H9 (cell line): ENCODE results near the gene PRPH2. TPM values are rescaled to one million over a fixed set of nuclear protein-coding genes. Genes with fewer than 3 reads are reported as not detected.

Experiments used
- DNase-seq: peaks from one replicate; pipeline ENCODE4 v3.0.0-alpha.2; 2017
- H2AFZ ChIP-seq: one replicate; pipeline ENCODE4 v1.6.1; 2013; ENCODE audit warnings: mild to moderate bottlenecking, low read length, control low read depth, moderate library complexity
- H2AK5ac ChIP-seq: 2 replicates; pipeline ENCODE4 v1.6.1; 2013; ENCODE audit warnings: low read length, control low read depth, mixed read lengths; ENCODE audit not compliant: insufficient read length
- H2BK120ac ChIP-seq: one replicate; pipeline ENCODE4 v1.6.1; 2013; ENCODE audit warnings: low read depth, mild to moderate bottlenecking, low read length, control low read depth, inconsistent platforms; ENCODE audit not compliant: poor library complexity, severe bottlenecking
- H2BK12ac ChIP-seq: 2 replicates; pipeline ENCODE4 v1.6.1; 2013; ENCODE audit warnings: low read length, control low read depth, mixed read lengths, low read depth; ENCODE audit not compliant: insufficient read length
- H2BK15ac ChIP-seq: 2 replicates; pipeline ENCODE4 v1.6.1; 2013; ENCODE audit warnings: low read depth, low read length, control low read depth
- H2BK20ac ChIP-seq: one replicate; pipeline ENCODE4 v1.6.1; 2013; ENCODE audit warnings: low read depth, mild to moderate bottlenecking, low read length, control low read depth, inconsistent platforms; ENCODE audit not compliant: poor library complexity, severe bottlenecking
- H2BK5ac ChIP-seq: 2 replicates; pipeline ENCODE4 v1.6.1; 2013; ENCODE audit warnings: low read length, control low read depth, mixed read lengths; ENCODE audit not compliant: insufficient read length
- H3K14ac ChIP-seq: 2 replicates; pipeline ENCODE4 v1.6.1; 2013; ENCODE audit warnings: low read length, control low read depth; ENCODE audit not compliant: insufficient read depth
- H3K18ac ChIP-seq: 2 replicates; pipeline ENCODE4 v1.6.1; 2013; ENCODE audit warnings: low read depth, mild to moderate bottlenecking, mixed read lengths, low read length, control low read depth; ENCODE audit not compliant: insufficient read length
- H3K23ac ChIP-seq: 2 replicates; pipeline ENCODE4 v1.6.1; 2013; ENCODE audit warnings: low read length, control low read depth, mixed read lengths, low read depth; ENCODE audit not compliant: insufficient read length
- H3K23me2 ChIP-seq: 2 replicates; pipeline ENCODE4 v1.6.1; 2013; ENCODE audit warnings: low read depth, mild to moderate bottlenecking, mixed read lengths, low read length, control low read depth; ENCODE audit not compliant: insufficient read length, poor library complexity, severe bottlenecking
- H3K27ac ChIP-seq: 2 replicates; pipeline ENCODE4 v1.5.1; 2013; ENCODE audit warnings: low read length, control low read depth, mixed read lengths, low read depth; ENCODE audit not compliant: insufficient read length
- H3K27me3 ChIP-seq: 2 replicates; pipeline ENCODE4 v1.6.1; 2013; ENCODE audit warnings: low read length, control low read depth, inconsistent platforms; ENCODE audit not compliant: insufficient read depth
- H3K4ac ChIP-seq: 2 replicates; pipeline ENCODE4 v1.6.1; 2013; ENCODE audit warnings: low read depth, mild to moderate bottlenecking, control low read depth, inconsistent platforms, low read length, moderate library complexity
- H3K4me1 ChIP-seq: 2 replicates; pipeline ENCODE4 v1.6.1; 2013; ENCODE audit warnings: low read length, control low read depth, inconsistent platforms; ENCODE audit not compliant: insufficient read depth
- H3K4me2 ChIP-seq: 2 replicates; pipeline ENCODE4 v1.6.1; 2013; ENCODE audit warnings: low read length, control low read depth, mixed read lengths; ENCODE audit not compliant: insufficient read length, insufficient read depth
- H3K56ac ChIP-seq: 2 replicates; pipeline ENCODE4 v1.6.1; 2013; ENCODE audit warnings: low read depth, mild to moderate bottlenecking, mixed read lengths, low read length, control low read depth; ENCODE audit not compliant: insufficient read length
- H3K79me1 ChIP-seq: 2 replicates; pipeline ENCODE4 v1.6.1; 2013; ENCODE audit warnings: low read depth, mild to moderate bottlenecking, moderate library complexity, low read length, control low read depth, inconsistent platforms; ENCODE audit not compliant: insufficient read depth, poor library complexity, severe bottlenecking
- H3K79me2 ChIP-seq: 2 replicates; pipeline ENCODE4 v1.6.1; 2013; ENCODE audit warnings: low read length, control low read depth, inconsistent platforms; ENCODE audit not compliant: insufficient read depth
- H3K9ac ChIP-seq: 2 replicates; pipeline ENCODE4 v1.6.1; 2013; ENCODE audit warnings: low read length, control low read depth, mixed read lengths; ENCODE audit not compliant: insufficient read length; ENCODE audit errors: extremely low read depth
- H3K9me3 ChIP-seq: one replicate; pipeline ENCODE4 v1.6.1; 2013; ENCODE audit warnings: low read depth, low read length, inconsistent platforms; ENCODE audit not compliant: control insufficient read depth
- H3T11ph ChIP-seq: one replicate; pipeline ENCODE4 v1.6.1; 2013; ENCODE audit warnings: mild to moderate bottlenecking, low read length, control low read depth, inconsistent platforms
- H4K20me1 ChIP-seq: one replicate; pipeline ENCODE4 v1.6.1; 2013; ENCODE audit not compliant: control insufficient read depth, insufficient read length, insufficient read depth
- H4K5ac ChIP-seq: 2 replicates; pipeline ENCODE4 v1.6.1; 2013; ENCODE audit warnings: low read depth, mild to moderate bottlenecking, mixed read lengths, low read length, control low read depth; ENCODE audit not compliant: insufficient read length
- H4K8ac ChIP-seq: replicated peaks from 2 replicates; pipeline ENCODE4 v1.6.1; 2013; ENCODE audit warnings: low read length, control low read depth, mixed read lengths, low read depth; ENCODE audit not compliant: insufficient read length
- H4K91ac ChIP-seq: 2 replicates; pipeline ENCODE4 v1.6.1; 2013; ENCODE audit warnings: low read depth, mild to moderate bottlenecking, moderate library complexity, mixed read lengths, low read length, control low read depth; ENCODE audit not compliant: insufficient read length
- H3K27ac Mint-ChIP-seq, 3 experiments: 2 replicates in 2 of 3; 3 replicates in 1 of 3; pipeline ENCODE4 v1.8.0; 2020 to 2021; ENCODE audit warnings: mixed read lengths in 3 of 3, mild to moderate bottlenecking in 1 of 3, moderate library complexity in 1 of 3
- H3K27me3 Mint-ChIP-seq: 2 replicates; pipeline ENCODE4 v1.8.0; 2021; ENCODE audit warnings: low read depth, mild to moderate bottlenecking, moderate library complexity, mixed read lengths
- H3K36me3 Mint-ChIP-seq, 3 experiments: 2 replicates in 2 of 3; 3 replicates in 1 of 3; pipeline ENCODE4 v1.8.0; 2020 to 2021; ENCODE audit warnings: low read depth in 3 of 3, mixed read lengths in 3 of 3; ENCODE audit not compliant: insufficient read depth in 1 of 3
- H3K4me1 Mint-ChIP-seq, 2 experiments: 2 replicates each; pipeline ENCODE4 v1.8.0; 2020; ENCODE audit warnings: mixed read lengths in 2 of 2
- H3K4me3 Mint-ChIP-seq, 2 experiments: 2 replicates in 1 of 2; 3 replicates in 1 of 2; pipeline ENCODE4 v1.8.0; 2020 to 2021; ENCODE audit warnings: mild to moderate bottlenecking in 2 of 2, mixed read lengths in 2 of 2, moderate library complexity in 1 of 2
- H3K9me3 Mint-ChIP-seq, 2 experiments: 2 replicates in 1 of 2; 3 replicates in 1 of 2; pipeline ENCODE4 v1.8.0; 2020; ENCODE audit warnings: mild to moderate bottlenecking in 2 of 2, mixed read lengths in 2 of 2, moderate library complexity in 1 of 2
- CTCF ChIP-seq: fragments of 200-600 bp; sonication (generic); conservative IDR thresholded peaks from 3 replicates; pipeline ENCODE4 v1.8.0; 2021; ENCODE audit warnings: antibody characterized with exemption, mild to moderate bottlenecking
- WGBS: extraction: QIAGEN DNeasy Blood & Tissue Kit; methylation state at CpG from one replicate; pipeline ENCODE4 v1.1.7; 2013; ENCODE audit warnings: missing lambda C conversion rate, low lambda C conversion rate, mixed read lengths; ENCODE audit not compliant: insufficient read length; ENCODE audit errors: extremely low coverage; 5-methylcytosine and 5-hydroxymethylcytosine counted together
- total RNA-seq: library from RNA; stranded (reverse); gene quantifications from 2 replicates; pipeline ENCODE4 v1.2.1, GENCODE V29; 2021

Gene PRPH2
- total RNA-seq, 1 experiment from 2014 or later = 0.31 TPM

- no peak overlapping the region for H3T11ph ChIP-seq
- H3K14ac ChIP-seq = no peak overlapping the region
- H4K20me1 ChIP-seq = no peaks in the 10 kb centered on the region
- H3K79me1 ChIP-seq = no peaks in the 10 kb centered on the region
- H2BK120ac ChIP-seq = no peak overlapping the region
- H2BK20ac ChIP-seq = no peak overlapping the region
- H3K4me1 ChIP-seq = no peaks in the 10 kb centered on the region
- no peak overlapping the region for H3K56ac ChIP-seq
- H4K5ac ChIP-seq = no peak overlapping the region
- no peak overlapping the region for H2BK5ac ChIP-seq
- no peak overlapping the region for H2BK15ac ChIP-seq
- H3K79me2 ChIP-seq = no peaks in the 10 kb centered on the region
- no peak overlapping the region for H3K18ac ChIP-seq
- no peak overlapping the region for H3K4ac ChIP-seq
- no peak overlapping the region; a peak in 1 of 7 replicates for H3K27ac Mint-ChIP-seq
- no peak for TF ChIP-seq CTCF
- H3K4me2 ChIP-seq = no peak overlapping the region
- H3K36me3 Mint-ChIP-seq = no peaks in the 10 kb centered on the region
- no peak overlapping the region for H3K9ac ChIP-seq
- no peaks in the 10 kb centered on the region for H3K23me2 ChIP-seq
- H2BK12ac ChIP-seq = no peak overlapping the region
- no peak overlapping the region for H3K27ac ChIP-seq
- no peaks in the 10 kb centered on the region for H3K27me3 ChIP-seq
- H2AK5ac ChIP-seq = no peak overlapping the region
- no peak overlapping the region for H4K91ac ChIP-seq
- H3K27me3 Mint-ChIP-seq = peaks cover 2% of the 10 kb centered on the region
- no peaks in the 10 kb centered on the region for H3K9me3 ChIP-seq
- no peak overlapping the region for H4K8ac ChIP-seq
- peaks cover 3% of the 10 kb centered on the region in 2 experiments; a peak in 3 of 4 replicates for H3K4me1 Mint-ChIP-seq
- H3K9me3 Mint-ChIP-seq = no peaks in the 10 kb centered on the region; a peak in 1 of 5 replicates
- WGBS = no CpG with 5 or more reads among the region's 52 CpGs
- DNase-seq = peak; percentile 34
- no peak overlapping the region for H2AFZ ChIP-seq
- H3K23ac ChIP-seq = no peak overlapping the region
- no peak overlapping the region for H3K4me3 Mint-ChIP-seq
These were observed 4.8 kb upstream of the PRPH2 start for GRCh38 chr6:42727087-42727611.
